Measurements from ENCODE around the gene FFAR2. TPM values are rescaled to one million over a fixed set of nuclear protein-coding genes. Genes with fewer than 3 reads are reported as not detected.

The FFAR2 gene
- total and polyA plus RNA-seq, 2 donors (not counting 1 experiment from before 2014, with no cell fraction given), result not detected

DNA sequence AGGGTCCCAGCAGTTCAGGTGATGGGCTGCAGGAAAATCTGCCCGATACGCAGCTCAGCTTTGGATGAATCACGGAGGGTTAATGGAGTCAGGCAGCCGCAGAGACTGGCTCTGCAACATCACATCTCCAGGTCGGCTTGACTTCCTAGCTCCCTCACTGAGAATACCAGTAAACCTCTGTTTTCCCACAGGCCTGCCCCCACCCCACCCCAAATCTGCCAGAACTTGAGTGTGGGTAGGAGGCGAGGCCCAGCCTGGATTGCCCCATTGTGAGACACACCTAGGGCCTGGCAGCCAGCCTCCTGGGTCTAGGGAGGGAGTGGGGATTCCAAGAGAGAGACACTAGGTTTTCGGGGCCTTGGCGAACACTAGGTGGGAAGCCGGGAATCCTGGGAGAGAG is 45.9 kb downstream of the FFAR2 start:
- H3K4me1 ChIP-seq (ENCODE audit: control insufficient read depth, extremely low read depth, insufficient read depth, low read length), result no peaks in the 10 kb centered on the region
- no peaks in the 10 kb centered on the region for H4K20me1 ChIP-seq (ENCODE audit: control insufficient read depth, extremely low read depth, insufficient read depth, low read length)
- no peaks in the 10 kb centered on the region for H3K9me3 ChIP-seq (ENCODE audit: control insufficient read depth, insufficient read depth, low read depth, low read length)
- H3K27ac ChIP-seq (ENCODE audit: insufficient read depth, low read length), result no peak overlapping the region
- H3K79me2 ChIP-seq (ENCODE audit: control insufficient read depth, insufficient read depth, low read length), result no peaks in the 10 kb centered on the region
- H3K4me2 ChIP-seq (ENCODE audit: extremely low read depth, insufficient read depth, low read length), result no peak overlapping the region
- no peak for DNase-seq (ENCODE audit: low read depth in 2 of 2)
- no peak overlapping the region for H2AFZ ChIP-seq (ENCODE audit: low read length)
- H3K27me3 ChIP-seq (ENCODE audit: control insufficient read depth, insufficient read depth, low read length), result peaks cover 3% of the 10 kb centered on the region
- TF ChIP-seq EZH2 (IDR thresholded peaks at IDR 0.05; ENCODE audit: low read length, missing control alignments), result no peak
- TF ChIP-seq, protein P1, sequence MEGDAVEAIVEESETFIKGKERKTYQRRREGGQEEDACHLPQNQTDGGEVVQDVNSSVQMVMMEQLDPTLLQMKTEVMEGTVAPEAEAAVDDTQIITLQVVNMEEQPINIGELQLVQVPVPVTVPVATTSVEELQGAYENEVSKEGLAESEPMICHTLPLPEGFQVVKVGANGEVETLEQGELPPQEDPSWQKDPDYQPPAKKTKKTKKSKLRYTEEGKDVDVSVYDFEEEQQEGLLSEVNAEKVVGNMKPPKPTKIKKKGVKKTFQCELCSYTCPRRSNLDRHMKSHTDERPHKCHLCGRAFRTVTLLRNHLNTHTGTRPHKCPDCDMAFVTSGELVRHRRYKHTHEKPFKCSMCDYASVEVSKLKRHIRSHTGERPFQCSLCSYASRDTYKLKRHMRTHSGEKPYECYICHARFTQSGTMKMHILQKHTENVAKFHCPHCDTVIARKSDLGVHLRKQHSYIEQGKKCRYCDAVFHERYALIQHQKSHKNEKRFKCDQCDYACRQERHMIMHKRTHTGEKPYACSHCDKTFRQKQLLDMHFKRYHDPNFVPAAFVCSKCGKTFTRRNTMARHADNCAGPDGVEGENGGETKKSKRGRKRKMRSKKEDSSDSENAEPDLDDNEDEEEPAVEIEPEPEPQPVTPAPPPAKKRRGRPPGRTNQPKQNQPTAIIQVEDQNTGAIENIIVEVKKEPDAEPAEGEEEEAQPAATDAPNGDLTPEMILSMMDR (conservative IDR thresholded peaks at IDR 0.05 in 1 of 2, IDR thresholded peaks at IDR 0.05 in 1 of 2; ENCODE audit: low read depth in 1 of 2, low read length in 2 of 2), result no peak
- no peak overlapping the region for H3K9ac ChIP-seq (ENCODE audit: insufficient read depth, low read length)
- no peaks in the 10 kb centered on the region for H3K36me3 ChIP-seq (ENCODE audit: control insufficient read depth, insufficient read depth, low read length)
- H3K4me3 ChIP-seq (replicated peaks in 1 of 4; ENCODE audit: control extremely low read depth in 1 of 4, insufficient read depth in 1 of 4, low read depth in 3 of 4, low read length in 4 of 4), result no peak overlapping the region

DNA sequence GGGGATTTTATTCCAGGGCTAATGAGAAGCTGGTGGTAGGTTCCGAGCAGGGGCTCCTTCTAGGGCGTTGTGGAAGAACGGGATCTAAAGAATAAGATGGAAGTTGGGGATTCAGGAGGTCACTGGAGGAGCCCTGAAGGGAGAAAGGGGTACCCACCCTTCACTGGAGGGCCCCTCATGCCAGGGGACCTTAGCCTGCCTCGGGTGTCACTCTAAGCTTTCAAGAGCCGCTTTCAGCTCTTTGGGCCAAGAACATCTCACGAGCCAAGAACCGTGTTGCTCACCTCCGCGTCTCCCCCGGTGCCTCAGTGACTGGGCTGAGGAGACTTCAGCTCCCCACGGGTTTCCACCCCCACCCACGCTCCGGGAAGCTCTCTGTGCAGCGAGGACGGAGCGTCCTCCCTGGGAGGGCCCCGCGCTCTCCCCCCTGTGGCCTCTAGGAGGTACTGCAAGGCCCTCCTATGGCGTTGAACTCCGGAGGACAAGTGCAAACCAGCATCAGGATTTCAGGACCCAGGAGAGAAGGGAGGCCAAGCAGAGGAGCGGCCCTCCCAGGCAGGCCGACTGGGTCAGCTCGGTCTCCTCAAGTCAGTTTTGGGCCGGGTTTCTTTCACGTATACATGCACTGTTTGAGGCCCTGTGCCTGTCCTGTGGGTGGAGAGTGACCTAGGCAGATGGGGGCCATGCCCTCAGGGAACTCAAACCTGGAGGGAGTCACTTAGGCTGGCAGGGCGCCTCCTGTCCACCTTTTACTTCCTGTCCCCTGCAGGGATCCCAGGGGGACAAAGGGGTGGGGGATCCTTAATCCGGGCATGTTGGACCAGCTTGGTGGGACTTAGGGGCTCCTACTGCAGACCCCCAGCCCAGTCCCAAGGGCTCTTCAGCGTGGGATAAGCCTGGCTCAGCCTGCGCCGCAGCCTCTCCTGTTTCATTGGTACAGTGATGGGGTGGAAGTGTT is 47.3 kb downstream of the FFAR2 start:
- Histone ChIP-seq H3K27me3 (ENCODE audit: control insufficient read depth, insufficient read depth, low read length) (peaks cover 3% of the 10 kb centered on the region), H2AFZ (ENCODE audit: low read length) (no peak overlapping the region), H3K4me2 (ENCODE audit: extremely low read depth, insufficient read depth, low read length) (peak overlapping the region; percentile 23), H3K36me3 (ENCODE audit: control insufficient read depth, insufficient read depth, low read length) (no peaks in the 10 kb centered on the region), H4K20me1 (ENCODE audit: control insufficient read depth, extremely low read depth, insufficient read depth, low read length) (no peaks in the 10 kb centered on the region), H3K27ac (ENCODE audit: insufficient read depth, low read length) (no peak overlapping the region), H3K4me3 (replicated peaks in 1 of 4; ENCODE audit: control extremely low read depth in 1 of 4, insufficient read depth in 1 of 4, low read depth in 3 of 4, low read length in 4 of 4) (no peak overlapping the region), H3K9ac (ENCODE audit: insufficient read depth, low read length) (no peak overlapping the region), H3K79me2 (ENCODE audit: control insufficient read depth, insufficient read depth, low read length) (no peaks in the 10 kb centered on the region), H3K4me1 (ENCODE audit: control insufficient read depth, extremely low read depth, insufficient read depth, low read length) (no peaks in the 10 kb centered on the region), H3K9me3 (ENCODE audit: control insufficient read depth, insufficient read depth, low read depth, low read length) (no peaks in the 10 kb centered on the region)
- TF ChIP-seq, protein P1 (conservative IDR thresholded peaks at IDR 0.05 in 1 of 2, IDR thresholded peaks at IDR 0.05 in 1 of 2; ENCODE audit: low read depth in 1 of 2, low read length in 2 of 2), result peak; percentile 89 to 95
- TF ChIP-seq EZH2 (IDR thresholded peaks at IDR 0.05; ENCODE audit: low read length, missing control alignments), result no peak
- DNase-seq (ENCODE audit: low read depth in 2 of 2), result peak; percentile 45 to 51

DNA sequence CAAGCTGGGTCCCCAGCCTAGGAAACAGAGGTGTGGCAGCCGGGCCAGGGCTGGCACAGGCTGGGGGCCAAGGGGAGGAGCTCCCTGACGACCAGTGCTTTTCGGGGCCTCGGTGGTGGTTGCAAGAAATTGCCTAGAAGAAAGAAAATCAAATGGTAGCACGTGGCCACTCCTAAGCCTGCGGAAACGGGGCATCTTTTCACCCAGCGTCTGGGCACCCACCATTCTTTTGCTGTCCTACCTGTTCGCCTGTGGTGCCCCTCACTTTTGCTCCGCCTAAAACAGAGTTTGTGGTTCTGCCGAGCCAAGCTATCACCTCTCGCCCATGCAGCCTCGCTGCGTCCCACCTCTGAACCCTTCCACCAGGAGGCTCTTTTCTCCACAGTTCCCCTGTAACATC is 49.3 kb downstream of the FFAR2 start:
- TF ChIP-seq, protein P1 (conservative IDR thresholded peaks at IDR 0.05 in 1 of 2, IDR thresholded peaks at IDR 0.05 in 1 of 2; ENCODE audit: low read depth in 1 of 2, low read length in 2 of 2), result no peak
- TF ChIP-seq EZH2 (IDR thresholded peaks at IDR 0.05; ENCODE audit: low read length, missing control alignments), result no peak
- Histone ChIP-seq H3K4me3 (replicated peaks in 1 of 4; ENCODE audit: control extremely low read depth in 1 of 4, insufficient read depth in 1 of 4, low read depth in 3 of 4, low read length in 4 of 4) (no peak overlapping the region), H3K9ac (ENCODE audit: insufficient read depth, low read length) (no peak overlapping the region), H4K20me1 (ENCODE audit: control insufficient read depth, extremely low read depth, insufficient read depth, low read length) (no peaks in the 10 kb centered on the region), H3K79me2 (ENCODE audit: control insufficient read depth, insufficient read depth, low read length) (no peaks in the 10 kb centered on the region), H3K27ac (ENCODE audit: insufficient read depth, low read length) (no peak overlapping the region), H3K4me1 (ENCODE audit: control insufficient read depth, extremely low read depth, insufficient read depth, low read length) (no peaks in the 10 kb centered on the region), H3K36me3 (ENCODE audit: control insufficient read depth, insufficient read depth, low read length) (no peaks in the 10 kb centered on the region), H2AFZ (ENCODE audit: low read length) (no peak overlapping the region), H3K9me3 (ENCODE audit: control insufficient read depth, insufficient read depth, low read depth, low read length) (no peaks in the 10 kb centered on the region), H3K4me2 (ENCODE audit: extremely low read depth, insufficient read depth, low read length) (no peak overlapping the region), H3K27me3 (ENCODE audit: control insufficient read depth, insufficient read depth, low read length) (peaks cover 3% of the 10 kb centered on the region)
- DNase-seq (ENCODE audit: low read depth in 2 of 2), result no peak
